ENCODE results near the gene TRIM2. TPM values are rescaled to one million over a fixed set of nuclear protein-coding genes. Genes with fewer than 3 reads are reported as not detected.
A peak's percentile ranks its signal among the peaks of the same experiment; 100 is the strongest.

The TRIM2 gene
- polyA plus RNA-seq, 4 donors, result 17.8 to 107 (median 22.1) TPM

DNA sequence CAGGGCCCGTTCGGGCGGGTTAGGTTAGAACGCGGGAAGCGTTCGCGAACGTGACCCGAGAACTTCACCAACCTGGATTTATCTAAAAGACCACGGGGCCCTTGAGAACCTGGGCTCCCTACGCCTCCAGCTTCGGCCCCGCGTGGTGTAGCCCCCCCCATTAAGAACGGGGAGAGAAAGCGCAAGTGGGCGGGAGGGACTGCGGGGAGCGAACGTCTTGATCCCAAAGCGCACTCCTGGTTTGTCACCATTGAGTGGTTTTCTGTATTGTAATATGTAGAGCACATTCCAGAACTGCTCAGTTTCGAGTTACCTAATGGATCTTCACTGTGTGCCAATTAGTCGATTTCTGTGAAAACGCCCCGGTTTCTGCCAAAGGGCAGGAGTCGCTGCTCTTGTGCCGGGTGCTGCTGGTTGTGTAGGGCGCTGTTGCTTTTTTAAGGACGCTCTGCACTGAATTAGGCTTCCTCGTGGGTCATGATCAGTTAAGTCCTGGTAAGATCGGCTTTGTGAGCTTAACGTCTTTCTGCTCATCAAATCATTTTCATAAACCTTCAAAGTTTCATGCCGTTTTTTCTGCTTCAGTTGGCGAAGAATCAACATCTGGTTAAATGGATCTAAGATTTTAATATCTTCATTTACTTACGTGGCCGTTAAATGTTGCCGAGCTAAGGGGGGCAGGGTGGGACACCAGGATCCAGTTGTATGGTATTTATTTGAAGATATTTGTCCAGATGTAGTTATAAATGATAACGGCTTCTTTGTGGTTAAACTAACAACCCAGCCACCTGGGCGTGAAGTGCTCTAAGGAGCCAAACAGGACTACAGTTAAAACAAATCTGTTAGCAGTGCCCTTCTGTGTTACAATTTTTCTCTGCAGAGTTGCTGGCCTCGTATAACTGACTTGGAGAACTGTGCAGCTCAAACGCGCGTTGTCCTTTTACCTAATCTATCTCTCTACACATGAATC lies 141.1 kb downstream of the TRIM2 start:
- DNase-seq, result peak; percentile 35 to 75
- 1% methylated on average over 44 of the region's 44 CpGs for WGBS, 3 donors
- Histone ChIP-seq H3K9me3 (ENCODE audit: control insufficient read depth in 2 of 2, insufficient read depth in 1 of 2, low read depth in 1 of 2, low read length in 1 of 2) (no peaks in the 10 kb centered on the region), H3K27me3 (ENCODE audit: control insufficient read depth in 3 of 3, insufficient read depth in 3 of 3, low read length in 3 of 3) (no peaks in the 10 kb centered on the region), H3K4me3 (ENCODE audit: low read depth in 1 of 3, low read length in 3 of 3) (peak overlapping the region; percentile 60 to 68 (median 67)), H3K27ac (ENCODE audit: low read depth in 1 of 3, low read length in 2 of 3) (no peak overlapping the region), H3K4me1 (ENCODE audit: control insufficient read depth in 3 of 3, insufficient read depth in 2 of 3, low read depth in 1 of 3, low read length in 2 of 3) (peaks cover 0 to 6% (median 4%) of the 10 kb centered on the region in 3 donors), H3K36me3 (ENCODE audit: control insufficient read depth in 3 of 3, insufficient read depth in 2 of 3, low read depth in 1 of 3, low read length in 3 of 3) (peaks cover 0 to 2% (median 0%) of the 10 kb centered on the region in 3 donors)
- FAIRE-seq, result no peak

DNA sequence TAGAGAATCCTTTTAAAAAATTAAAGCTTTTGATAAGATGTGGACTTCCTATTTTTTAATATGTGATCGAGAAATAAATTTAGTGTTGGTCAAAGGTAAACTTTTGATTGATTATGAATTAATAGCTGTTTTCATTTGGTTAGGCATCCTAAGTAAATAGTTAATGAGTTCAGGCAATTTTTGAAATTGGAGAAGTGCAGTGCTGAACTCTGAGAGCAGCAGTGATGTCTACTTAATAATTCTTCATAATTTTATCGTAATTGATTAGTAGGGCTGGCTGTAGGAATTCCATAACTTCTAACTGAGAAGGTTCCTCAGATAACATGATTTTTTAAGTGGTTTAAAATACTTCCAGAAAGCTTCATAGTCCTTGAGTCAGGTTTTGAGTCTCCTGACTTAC lies 141.8 kb downstream of the TRIM2 start:
- Histone ChIP-seq H3K4me3 (ENCODE audit: low read depth in 1 of 3, low read length in 3 of 3) (peak overlapping the region in 1 of 3 donors; percentile 68), H3K27ac (ENCODE audit: low read depth in 1 of 3, low read length in 2 of 3) (no peak overlapping the region), H3K9me3 (ENCODE audit: control insufficient read depth in 2 of 2, insufficient read depth in 1 of 2, low read depth in 1 of 2, low read length in 1 of 2) (no peaks in the 10 kb centered on the region), H3K27me3 (ENCODE audit: control insufficient read depth in 3 of 3, insufficient read depth in 3 of 3, low read length in 3 of 3) (no peaks in the 10 kb centered on the region), H3K36me3 (ENCODE audit: control insufficient read depth in 3 of 3, insufficient read depth in 2 of 3, low read depth in 1 of 3, low read length in 3 of 3) (no peaks in the 10 kb centered on the region), H3K4me1 (ENCODE audit: control insufficient read depth in 3 of 3, insufficient read depth in 2 of 3, low read depth in 1 of 3, low read length in 2 of 3) (peaks cover 0 to 6% (median 4%) of the 10 kb centered on the region in 3 donors)
- DNase-seq, result no peak
- no peak for FAIRE-seq
- WGBS, 3 donors, result 17 to 51% (median 30%) methylated on average over 2 of the region's 2 CpGs

DNA sequence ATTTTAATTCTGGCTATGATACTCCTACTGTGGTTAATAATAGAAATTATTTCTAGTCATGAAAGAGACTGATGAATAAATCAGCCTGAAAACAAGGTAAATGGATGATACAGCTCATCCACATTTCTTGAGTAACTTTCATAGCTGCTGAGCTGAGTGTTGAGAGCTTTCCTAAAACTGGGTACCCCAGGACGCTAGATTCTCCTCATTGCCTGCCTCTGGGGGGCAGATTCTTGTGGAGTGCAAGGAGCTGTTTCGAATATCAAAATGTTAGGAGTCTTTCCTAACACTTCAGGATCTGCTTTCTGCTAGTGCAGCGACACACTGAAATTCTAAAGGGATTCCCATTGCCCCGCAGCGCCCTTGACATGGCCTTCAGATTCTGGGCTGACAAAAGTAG lies 142.3 kb downstream of the TRIM2 start:
- no peak for FAIRE-seq
- DNase-seq, result no peak

DNA sequence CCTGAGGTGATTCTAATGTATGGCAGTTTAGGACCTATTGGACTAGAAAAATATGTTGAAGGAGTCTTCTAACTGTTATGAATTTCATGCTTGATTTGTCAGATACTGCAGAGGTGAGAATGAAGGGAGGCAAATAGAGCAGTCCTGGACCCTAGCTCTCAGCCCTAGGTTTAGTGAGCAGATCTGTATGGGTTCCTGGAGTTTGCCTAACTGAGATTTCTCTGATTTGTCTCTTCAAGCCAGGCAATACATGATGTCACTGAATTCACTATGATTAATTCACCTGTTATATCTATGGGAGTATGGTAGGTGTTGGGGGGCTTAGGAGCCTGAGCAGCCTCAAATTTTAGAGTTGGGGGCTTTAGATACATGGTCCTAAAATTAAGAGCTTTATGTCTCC lies 142.9 kb downstream of the TRIM2 start:
- DNase-seq, result no peak
- FAIRE-seq, result no peak
- H3K9me3 ChIP-seq (ENCODE audit: control insufficient read depth in 2 of 2, insufficient read depth in 1 of 2, low read depth in 1 of 2, low read length in 1 of 2), result no peaks in the 10 kb centered on the region
- H3K36me3 ChIP-seq (ENCODE audit: control insufficient read depth in 3 of 3, insufficient read depth in 2 of 3, low read depth in 1 of 3, low read length in 3 of 3), result no peaks in the 10 kb centered on the region
- H3K27me3 ChIP-seq (ENCODE audit: control insufficient read depth in 3 of 3, insufficient read depth in 3 of 3, low read length in 3 of 3), result no peaks in the 10 kb centered on the region
- no peak overlapping the region for H3K4me3 ChIP-seq (ENCODE audit: low read depth in 1 of 3, low read length in 3 of 3)
- H3K27ac ChIP-seq (ENCODE audit: low read depth in 1 of 3, low read length in 2 of 3), result no peak overlapping the region
- H3K4me1 ChIP-seq (ENCODE audit: control insufficient read depth in 3 of 3, insufficient read depth in 2 of 3, low read depth in 1 of 3, low read length in 2 of 3), result peaks cover 0 to 6% (median 4%) of the 10 kb centered on the region in 3 donors

More for the DNA sequence above, 142.3 kb downstream of the TRIM2 start:
- Histone ChIP-seq H3K36me3 (ENCODE audit: control insufficient read depth in 3 of 3, insufficient read depth in 2 of 3, low read depth in 1 of 3, low read length in 3 of 3) (no peaks in the 10 kb centered on the region), H3K4me1 (ENCODE audit: control insufficient read depth in 3 of 3, insufficient read depth in 2 of 3, low read depth in 1 of 3, low read length in 2 of 3) (peaks cover 0 to 6% (median 4%) of the 10 kb centered on the region in 3 donors), H3K27me3 (ENCODE audit: control insufficient read depth in 3 of 3, insufficient read depth in 3 of 3, low read length in 3 of 3) (no peaks in the 10 kb centered on the region), H3K9me3 (ENCODE audit: control insufficient read depth in 2 of 2, insufficient read depth in 1 of 2, low read depth in 1 of 2, low read length in 1 of 2) (no peaks in the 10 kb centered on the region), H3K4me3 (ENCODE audit: low read depth in 1 of 3, low read length in 3 of 3) (no peak overlapping the region), H3K27ac (ENCODE audit: low read depth in 1 of 3, low read length in 2 of 3) (no peak overlapping the region)
- WGBS, 3 donors, result 91 to 94% (median 92%) methylated on average over 5 of the region's 5 CpGs

DNA sequence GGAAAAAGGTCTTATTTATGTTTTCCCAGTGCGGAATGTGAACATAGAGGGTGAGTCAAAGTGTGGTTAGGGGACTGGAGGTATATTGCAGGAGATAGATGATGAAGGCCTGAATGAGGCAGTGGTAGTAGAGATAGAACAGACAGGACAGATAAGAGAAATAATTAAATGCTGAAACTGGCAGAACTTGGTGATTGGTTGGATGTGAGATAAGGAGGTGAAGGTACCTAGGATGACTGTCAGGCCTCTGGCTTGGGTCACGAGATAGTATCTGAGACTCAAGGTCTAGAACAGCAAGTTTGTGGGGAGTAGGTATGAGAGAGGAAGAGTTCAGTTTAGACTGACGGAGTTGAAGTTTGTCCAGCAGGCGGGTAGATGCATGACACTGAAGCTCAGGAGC lies 143.8 kb downstream of the TRIM2 start:
- no peak overlapping the region for H3K27ac ChIP-seq (ENCODE audit: low read depth in 1 of 3, low read length in 2 of 3)
- no peak for FAIRE-seq
- WGBS, 3 donors, result 71 to 80% (median 74%) methylated on average over 4 of the region's 4 CpGs

DNA sequence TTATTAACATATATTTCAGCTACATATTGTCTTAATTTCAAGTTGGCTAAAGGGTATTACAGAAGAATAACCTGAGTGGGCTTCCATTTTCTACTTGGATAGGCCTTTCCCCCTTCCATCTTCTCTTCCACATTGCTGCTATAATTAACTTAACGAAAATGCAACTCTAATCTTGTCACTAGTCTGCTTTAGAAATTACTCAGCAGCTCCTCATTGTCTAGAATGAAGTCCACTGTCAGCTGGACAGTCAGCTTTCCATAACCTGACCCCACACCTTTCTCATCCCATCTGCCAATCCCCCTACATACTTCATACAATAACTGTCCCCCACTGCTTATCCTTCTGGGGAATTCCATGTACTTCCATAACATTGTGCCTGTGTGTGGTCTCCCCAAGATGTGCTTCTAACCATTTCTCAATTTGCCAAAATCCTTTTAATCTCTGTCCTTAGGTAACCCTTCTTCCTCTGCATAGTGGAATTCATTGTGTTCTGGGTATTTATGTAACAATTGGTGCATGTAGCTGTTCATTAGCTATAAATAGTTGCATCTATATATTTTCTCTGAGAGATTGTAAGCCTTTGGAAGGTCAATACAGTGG lies 145.1 kb downstream of the TRIM2 start:
- peaks cover 0 to 6% (median 4%) of the 10 kb centered on the region in 3 donors for H3K4me1 ChIP-seq (ENCODE audit: control insufficient read depth in 3 of 3, insufficient read depth in 2 of 3, low read depth in 1 of 3, low read length in 2 of 3)
- no peaks in the 10 kb centered on the region for H3K9me3 ChIP-seq (ENCODE audit: control insufficient read depth in 2 of 2, insufficient read depth in 1 of 2, low read depth in 1 of 2, low read length in 1 of 2)
- no peaks in the 10 kb centered on the region for H3K36me3 ChIP-seq (ENCODE audit: control insufficient read depth in 3 of 3, insufficient read depth in 2 of 3, low read depth in 1 of 3, low read length in 3 of 3)
- 80 to 84% (median 82%) methylated on average over 1 of the region's 1 CpG for WGBS, 3 donors
- H3K27me3 ChIP-seq (ENCODE audit: control insufficient read depth in 3 of 3, insufficient read depth in 3 of 3, low read length in 3 of 3), result no peaks in the 10 kb centered on the region
- no peak overlapping the region for H3K4me3 ChIP-seq (ENCODE audit: low read depth in 1 of 3, low read length in 3 of 3)
- H3K27ac ChIP-seq (ENCODE audit: low read depth in 1 of 3, low read length in 2 of 3), result no peak overlapping the region
- FAIRE-seq (no peak), DNase-seq (no peak)

More for the DNA sequence above, 143.8 kb downstream of the TRIM2 start:
- no peaks in the 10 kb centered on the region for H3K36me3 ChIP-seq (ENCODE audit: control insufficient read depth in 3 of 3, insufficient read depth in 2 of 3, low read depth in 1 of 3, low read length in 3 of 3)
- no peaks in the 10 kb centered on the region for H3K27me3 ChIP-seq (ENCODE audit: control insufficient read depth in 3 of 3, insufficient read depth in 3 of 3, low read length in 3 of 3)
- DNase-seq, result peak in 1 of 2 donors; percentile 41
- no peaks in the 10 kb centered on the region for H3K9me3 ChIP-seq (ENCODE audit: control insufficient read depth in 2 of 2, insufficient read depth in 1 of 2, low read depth in 1 of 2, low read length in 1 of 2)
- peaks cover 0 to 6% (median 4%) of the 10 kb centered on the region in 3 donors for H3K4me1 ChIP-seq (ENCODE audit: control insufficient read depth in 3 of 3, insufficient read depth in 2 of 3, low read depth in 1 of 3, low read length in 2 of 3)
- H3K4me3 ChIP-seq (ENCODE audit: low read depth in 1 of 3, low read length in 3 of 3), result no peak overlapping the region

DNA sequence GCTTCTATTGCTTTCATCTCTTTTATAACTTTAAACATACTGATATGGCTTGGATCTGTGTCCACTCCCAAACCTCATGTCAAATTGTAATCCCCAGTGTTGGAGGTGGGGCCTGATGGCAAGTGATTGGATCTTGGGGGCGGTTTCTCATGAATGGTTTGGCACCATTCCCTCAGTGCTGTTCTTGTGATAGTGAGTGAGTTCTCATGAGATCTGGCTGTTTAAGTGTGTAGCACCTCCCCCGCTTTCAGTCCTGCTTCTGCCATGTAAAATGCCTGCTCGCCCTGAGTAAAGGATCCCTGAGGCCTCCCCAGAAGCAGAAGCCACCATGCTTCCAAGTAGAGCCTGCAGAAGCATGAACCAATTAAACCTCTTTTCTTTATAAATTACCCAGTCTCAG lies 157.9 kb downstream of the TRIM2 start:
- Histone ChIP-seq H3K4me3 (ENCODE audit: low read depth in 1 of 3, low read length in 3 of 3) (no peak overlapping the region), H3K4me1 (ENCODE audit: control insufficient read depth in 3 of 3, insufficient read depth in 2 of 3, low read depth in 1 of 3, low read length in 2 of 3) (no peaks in the 10 kb centered on the region), H3K27me3 (ENCODE audit: control insufficient read depth in 3 of 3, insufficient read depth in 3 of 3, low read length in 3 of 3) (no peaks in the 10 kb centered on the region), H3K27ac (ENCODE audit: low read depth in 1 of 3, low read length in 2 of 3) (no peak overlapping the region), H3K9me3 (ENCODE audit: control insufficient read depth in 2 of 2, insufficient read depth in 1 of 2, low read depth in 1 of 2, low read length in 1 of 2) (no peaks in the 10 kb centered on the region), H3K36me3 (ENCODE audit: control insufficient read depth in 3 of 3, insufficient read depth in 2 of 3, low read depth in 1 of 3, low read length in 3 of 3) (peaks cover 0 to 6% (median 0%) of the 10 kb centered on the region in 3 donors)
- WGBS, 3 donors, result 78 to 86% (median 79%) methylated on average over 3 of the region's 3 CpGs
- FAIRE-seq (no peak), DNase-seq (no peak)

DNA sequence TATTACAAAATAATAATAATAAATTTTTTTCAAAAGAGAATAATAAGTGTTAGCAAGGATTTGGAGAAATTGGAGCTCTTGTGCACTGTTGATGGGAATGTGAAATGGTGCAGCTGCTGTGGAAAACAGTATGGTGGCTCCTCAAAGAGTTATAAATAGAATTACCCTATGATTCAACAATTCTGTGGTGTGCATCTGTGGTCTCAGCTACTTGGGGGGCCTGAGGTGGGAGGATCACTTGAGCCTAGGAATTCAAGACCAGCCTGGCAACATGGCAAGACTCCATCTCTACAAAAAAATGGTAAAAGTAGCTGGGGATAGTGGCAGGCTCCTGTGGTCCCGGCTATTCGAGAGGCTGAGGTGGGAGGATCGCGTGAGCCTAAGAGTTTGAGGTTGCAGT lies 159.8 kb downstream of the TRIM2 start:
- no peak for FAIRE-seq
- Histone ChIP-seq H3K4me3 (ENCODE audit: low read depth in 1 of 3, low read length in 3 of 3) (no peak overlapping the region), H3K36me3 (ENCODE audit: control insufficient read depth in 3 of 3, insufficient read depth in 2 of 3, low read depth in 1 of 3, low read length in 3 of 3) (peaks cover 0 to 6% (median 0%) of the 10 kb centered on the region in 3 donors), H3K9me3 (ENCODE audit: control insufficient read depth in 2 of 2, insufficient read depth in 1 of 2, low read depth in 1 of 2, low read length in 1 of 2) (no peaks in the 10 kb centered on the region), H3K27me3 (ENCODE audit: control insufficient read depth in 3 of 3, insufficient read depth in 3 of 3, low read length in 3 of 3) (no peaks in the 10 kb centered on the region), H3K27ac (ENCODE audit: low read depth in 1 of 3, low read length in 2 of 3) (no peak overlapping the region), H3K4me1 (ENCODE audit: control insufficient read depth in 3 of 3, insufficient read depth in 2 of 3, low read depth in 1 of 3, low read length in 2 of 3) (no peaks in the 10 kb centered on the region)
- WGBS, 3 donors, result 99 to 100% (median 99%) methylated on average over 4 of the region's 4 CpGs
- no peak for DNase-seq
